LNCaP clone FGC (cell line): Measurements from ENCODE around the gene RNASEH2A.

Source experiments
- DNase-seq: peaks from one replicate; pipeline ENCODE4 v3.0.0-alpha.2; 2011; ENCODE audit warnings: low read depth
- H3K4me3 ChIP-seq: 2 replicates; pipeline ENCODE4 v1.5.1; 2011; ENCODE audit warnings: mild to moderate bottlenecking, low read depth, low read length, control low read depth
- CTCF ChIP-seq: IDR thresholded peaks from 2 replicates; pipeline ENCODE4 v1.5.1; 2012; ENCODE audit warnings: mild to moderate bottlenecking; ENCODE audit not compliant: control insufficient read depth, insufficient read depth; ENCODE audit errors: extremely low read depth

The RNASEH2A gene

DNA sequence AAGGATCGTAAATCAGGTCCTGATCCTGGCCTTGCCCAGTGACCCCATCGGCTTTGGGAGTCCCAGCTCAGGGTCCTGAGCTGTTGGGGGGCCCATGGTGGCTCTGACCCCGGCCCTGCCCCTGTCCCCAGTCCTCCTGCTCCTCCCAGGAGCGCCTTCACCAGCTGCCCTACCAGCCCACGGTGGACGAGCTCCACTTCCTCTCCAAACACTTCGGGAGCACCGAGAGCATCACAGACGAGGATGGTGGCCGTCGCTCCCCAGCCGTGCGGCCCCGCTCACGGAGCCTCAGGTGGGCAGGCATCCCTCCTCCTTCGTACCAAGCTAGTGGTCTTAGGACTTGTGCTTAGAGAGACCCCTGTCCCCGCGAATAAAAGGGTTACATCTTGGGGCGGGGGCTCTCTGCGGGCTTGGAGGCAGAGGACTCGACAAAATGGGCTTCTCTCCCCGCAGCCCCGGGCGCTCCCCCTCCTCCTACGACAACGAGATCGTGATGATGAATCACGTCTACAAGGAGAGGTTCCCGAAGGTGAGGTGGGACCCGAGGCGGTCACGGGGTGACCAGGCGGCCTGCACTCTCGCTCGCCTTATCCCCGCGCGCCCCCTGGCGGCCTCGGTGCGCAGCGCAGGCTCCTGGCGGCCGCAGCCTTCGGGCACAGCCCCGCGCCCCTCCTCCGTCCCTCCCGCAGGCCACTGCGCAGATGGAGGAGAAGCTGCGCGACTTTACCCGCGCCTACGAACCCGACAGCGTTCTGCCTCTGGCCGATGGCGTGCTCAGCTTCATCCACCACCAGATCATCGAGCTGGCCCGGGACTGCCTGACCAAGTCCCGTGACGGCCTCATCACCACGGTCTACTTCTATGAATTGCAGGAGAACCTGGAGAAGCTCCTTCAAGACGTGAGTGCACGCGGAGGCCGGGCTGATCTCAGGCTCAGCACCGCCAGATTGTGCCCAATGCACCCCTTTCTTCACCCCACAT is 41.1 kb downstream of the RNASEH2A start:
- H3K4me3 ChIP-seq: peak overlapping the region; percentile 1; the same call in 1 of the 2 replicates
- no peak for DNase-seq
- TF ChIP-seq CTCF: peak; percentile 100

DNA sequence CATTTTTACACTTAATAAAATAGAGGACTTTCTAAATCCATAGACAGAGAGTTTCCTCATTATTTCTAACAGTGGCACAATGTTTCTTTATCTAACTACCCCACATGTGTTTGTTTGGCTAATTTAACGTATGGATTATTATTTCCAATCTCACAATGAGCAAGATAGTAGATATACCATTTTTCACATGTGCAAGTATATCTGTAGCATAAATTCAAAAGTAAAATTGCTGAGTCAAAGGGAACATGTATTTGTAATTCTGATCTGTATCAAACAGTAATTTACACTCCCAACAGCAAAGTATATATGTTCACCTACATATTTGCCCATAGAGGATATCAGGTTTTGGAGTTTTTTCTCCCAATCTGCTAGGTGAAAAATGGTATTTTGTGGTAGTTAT is 50.3 kb downstream of the RNASEH2A start:
- TF ChIP-seq CTCF: no peak
- no peak for DNase-seq
- H3K4me3 ChIP-seq: no peak overlapping the region

DNA sequence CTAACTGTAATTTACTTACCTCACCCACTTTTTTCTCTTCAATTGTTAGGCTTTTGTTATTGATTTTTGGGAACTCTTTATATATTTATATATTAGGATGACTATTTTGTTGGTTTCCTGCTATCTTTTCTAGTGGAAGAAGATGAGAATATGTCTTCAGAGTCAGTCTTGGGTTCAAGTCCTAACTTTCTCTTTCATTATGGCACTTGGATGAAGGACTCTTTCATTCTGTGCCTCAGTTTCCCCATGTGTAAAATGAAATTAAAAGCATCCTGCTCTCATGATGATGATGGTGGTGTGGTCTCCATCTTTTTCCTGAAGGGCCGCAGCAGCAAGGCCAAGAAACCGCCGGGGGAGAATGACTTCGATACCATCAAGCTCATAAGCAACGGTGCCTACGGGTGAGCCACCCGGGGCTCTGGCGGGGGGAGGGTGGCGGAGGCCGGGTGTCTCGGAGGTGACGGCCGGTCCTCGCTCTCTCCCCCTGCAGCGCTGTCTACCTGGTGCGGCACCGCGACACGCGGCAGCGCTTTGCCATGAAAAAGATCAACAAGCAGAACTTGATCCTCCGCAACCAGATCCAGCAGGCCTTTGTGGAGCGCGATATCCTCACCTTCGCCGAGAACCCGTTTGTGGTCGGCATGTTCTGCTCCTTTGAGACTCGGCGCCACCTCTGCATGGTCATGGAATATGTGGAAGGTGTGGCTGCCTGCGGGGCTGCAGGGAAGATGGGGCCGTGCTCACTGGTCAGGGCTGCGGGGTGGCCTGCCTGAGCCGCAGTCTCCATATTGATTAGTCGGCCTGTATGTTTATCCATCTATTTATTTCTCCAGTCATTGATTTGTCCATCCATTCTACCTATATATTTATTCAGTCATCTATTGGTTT is 51.9 kb downstream of the RNASEH2A start:
- DNase-seq: no peak
- TF ChIP-seq CTCF: no peak
- no peak overlapping the region for H3K4me3 ChIP-seq

DNA sequence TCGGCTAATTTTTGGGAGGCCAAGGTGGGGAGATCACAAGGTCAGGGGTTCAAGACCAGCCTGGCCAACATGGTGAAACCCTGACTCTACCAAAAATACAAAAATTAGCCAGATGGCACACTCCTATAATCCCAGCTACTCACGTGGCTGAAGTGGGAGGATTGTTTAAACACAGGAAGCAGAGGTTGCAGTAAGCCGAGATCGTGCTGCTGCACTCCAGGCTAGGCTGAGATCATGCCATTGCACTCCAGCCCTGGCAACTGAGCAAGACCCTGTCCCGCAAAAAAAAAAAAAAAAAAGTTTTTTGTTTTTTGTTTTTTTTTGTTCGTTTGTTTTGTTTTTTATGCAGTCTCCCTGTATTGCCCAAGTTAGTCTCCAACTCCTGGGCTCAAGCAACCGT is 53.2 kb downstream of the RNASEH2A start:
- TF ChIP-seq CTCF: no peak
- H3K4me3 ChIP-seq: no peak overlapping the region
- no peak for DNase-seq
